ENCODE measurements around the gene TEKT4. TPM values are rescaled to one million over a fixed set of nuclear protein-coding genes. Genes with fewer than 3 reads are reported as not detected.

TEKT4 gene
- total and polyA plus RNA-seq, 8 donors: not detected

GRCh38 chr2:94870440-94871225 is 597 bp upstream of the TEKT4 start:
- DNase-seq: no peak
- WGBS, 5 donors: 33 to 44% (median 41%) methylated on average over 16 to 25 of the region's 25 CpGs
- Histone ChIP-seq H3K9me3 (no peaks in the 10 kb centered on the region), H3K36me3 (no peaks in the 10 kb centered on the region), H3K27ac (no peak overlapping the region), H3K4me1 (peaks cover 0 to 12% (median 4%) of the 10 kb centered on the region in 4 donors), H3K4me3 (no peak overlapping the region), H3K27me3 (peaks cover 0 to 78% (median 18%) of the 10 kb centered on the region in 3 donors)
- intact Hi-C loops (cut with DNase I; ENCODE audit: low total_unique reads): no loop called here
- no peak for TF ChIP-seq EP300 (IDR thresholded peaks at IDR 0.05)
- no peak for TF ChIP-seq POLR2AphosphoS5 (IDR thresholded peaks at IDR 0.05)
- TF ChIP-seq POLR2A (IDR thresholded peaks at IDR 0.05): no peak
- peak in 1 of 7 experiments; percentile 21 for TF ChIP-seq CTCF (IDR thresholded peaks at IDR 0.05)

- DNase-seq: no peak
- Histone ChIP-seq H3K36me3 (no peaks in the 10 kb centered on the region), H3K27ac (no peak overlapping the region), H3K4me3 (no peak overlapping the region), H3K9me3 (no peaks in the 10 kb centered on the region), H3K4me1 (peaks cover 0 to 12% (median 4%) of the 10 kb centered on the region in 4 donors), H3K27me3 (peaks cover 0 to 73% (median 18%) of the 10 kb centered on the region in 3 donors)
- intact Hi-C loops (cut with DNase I; ENCODE audit: low total_unique reads): no loop called here
- 55 to 83% (median 73%) methylated on average over 1 to 10 of the region's 10 CpGs for WGBS, 5 donors
- TF ChIP-seq POLR2A (IDR thresholded peaks at IDR 0.05) (no peak), POLR2AphosphoS5 (IDR thresholded peaks at IDR 0.05) (no peak), EP300 (IDR thresholded peaks at IDR 0.05) (no peak), CTCF (IDR thresholded peaks at IDR 0.05) (no peak)
Measured at GRCh38 chr2:94872088-94872618, 923 bp downstream of the TEKT4 start.

GRCh38 chr2:94872676-94873361 is 1.6 kb downstream of the TEKT4 start:
- WGBS, 5 donors: 85 to 91% (median 86%) methylated on average over 8 to 12 of the region's 12 CpGs

More at GRCh38 chr2:94872676-94873361, 1.6 kb downstream of the TEKT4 start:
- Histone ChIP-seq H3K36me3 (no peaks in the 10 kb centered on the region), H3K27me3 (peaks cover 0 to 73% (median 18%) of the 10 kb centered on the region in 3 donors), H3K27ac (no peak overlapping the region), H3K4me1 (peaks cover 0 to 12% (median 4%) of the 10 kb centered on the region in 4 donors), H3K9me3 (no peaks in the 10 kb centered on the region), H3K4me3 (no peak overlapping the region)
- intact Hi-C loops (cut with DNase I; ENCODE audit: low total_unique reads): no loop called here
- no peak for DNase-seq
- no peak for TF ChIP-seq POLR2AphosphoS5 (IDR thresholded peaks at IDR 0.05)
- no peak for TF ChIP-seq POLR2A (IDR thresholded peaks at IDR 0.05)
- no peak for TF ChIP-seq EP300 (IDR thresholded peaks at IDR 0.05)
- TF ChIP-seq CTCF (IDR thresholded peaks at IDR 0.05): no peak

Measured in stomach (tissue), 9 donors.